Measurements from ENCODE around the gene RSPH4A. TPM values are rescaled to one million over a fixed set of nuclear protein-coding genes. Genes with fewer than 3 reads are reported as not detected.

Gene RSPH4A
- total RNA-seq, 4 donors from 2014 or later: 0.25 to 2.0 (median 0.81) TPM; not detected in 1

DNA sequence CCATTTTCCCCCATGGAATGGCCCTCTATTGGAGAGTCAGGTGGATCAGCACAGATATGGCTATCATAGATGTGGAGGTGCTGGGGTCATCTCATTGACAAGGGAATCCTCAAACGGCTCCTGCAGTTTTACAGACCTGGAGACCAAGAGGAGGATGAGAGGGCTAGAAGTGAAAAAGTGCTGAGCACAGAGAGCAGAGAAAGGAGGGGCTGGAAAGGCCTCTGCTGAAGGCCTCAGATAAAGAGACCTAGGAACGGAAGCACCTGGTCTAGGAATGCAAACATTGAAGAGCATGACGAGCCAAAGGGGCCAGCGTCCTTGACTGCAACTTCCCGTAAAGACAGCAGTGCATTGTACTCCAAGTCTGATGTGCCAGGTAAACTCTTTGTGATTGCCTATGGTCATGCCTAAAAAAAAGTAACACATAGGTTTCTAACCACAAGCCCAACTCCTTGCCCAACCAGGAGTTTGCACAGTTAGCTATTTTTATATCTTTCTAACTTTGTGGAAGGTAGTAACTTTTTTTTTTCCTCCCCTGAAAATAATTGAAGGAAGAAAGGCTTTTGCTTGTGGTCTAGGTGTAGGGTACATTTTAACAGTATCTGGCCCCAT, 15.2 kb downstream of the RSPH4A start:
- no peak overlapping the region for H3K4me3 ChIP-seq
- no peaks in the 10 kb centered on the region for H3K9me3 ChIP-seq
- no peaks in the 10 kb centered on the region for H3K27me3 ChIP-seq
- TF ChIP-seq, protein P1, sequence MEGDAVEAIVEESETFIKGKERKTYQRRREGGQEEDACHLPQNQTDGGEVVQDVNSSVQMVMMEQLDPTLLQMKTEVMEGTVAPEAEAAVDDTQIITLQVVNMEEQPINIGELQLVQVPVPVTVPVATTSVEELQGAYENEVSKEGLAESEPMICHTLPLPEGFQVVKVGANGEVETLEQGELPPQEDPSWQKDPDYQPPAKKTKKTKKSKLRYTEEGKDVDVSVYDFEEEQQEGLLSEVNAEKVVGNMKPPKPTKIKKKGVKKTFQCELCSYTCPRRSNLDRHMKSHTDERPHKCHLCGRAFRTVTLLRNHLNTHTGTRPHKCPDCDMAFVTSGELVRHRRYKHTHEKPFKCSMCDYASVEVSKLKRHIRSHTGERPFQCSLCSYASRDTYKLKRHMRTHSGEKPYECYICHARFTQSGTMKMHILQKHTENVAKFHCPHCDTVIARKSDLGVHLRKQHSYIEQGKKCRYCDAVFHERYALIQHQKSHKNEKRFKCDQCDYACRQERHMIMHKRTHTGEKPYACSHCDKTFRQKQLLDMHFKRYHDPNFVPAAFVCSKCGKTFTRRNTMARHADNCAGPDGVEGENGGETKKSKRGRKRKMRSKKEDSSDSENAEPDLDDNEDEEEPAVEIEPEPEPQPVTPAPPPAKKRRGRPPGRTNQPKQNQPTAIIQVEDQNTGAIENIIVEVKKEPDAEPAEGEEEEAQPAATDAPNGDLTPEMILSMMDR (IDR thresholded peaks at IDR 0.05): no peak
- TF ChIP-seq POLR2AphosphoS5 (IDR thresholded peaks at IDR 0.05) (no peak), POLR2A (IDR thresholded peaks at IDR 0.05) (no peak), EP300 (IDR thresholded peaks at IDR 0.05) (no peak)
- no peak for DNase-seq (ENCODE audit: low spot score in 2 of 2)
- no peak overlapping the region for H3K27ac ChIP-seq
- H3K36me3 ChIP-seq: peaks cover 11% of the 10 kb centered on the region
- 71% methylated on average over 5 of the region's 5 CpGs for WGBS
- no peaks in the 10 kb centered on the region for H3K4me1 ChIP-seq

DNA sequence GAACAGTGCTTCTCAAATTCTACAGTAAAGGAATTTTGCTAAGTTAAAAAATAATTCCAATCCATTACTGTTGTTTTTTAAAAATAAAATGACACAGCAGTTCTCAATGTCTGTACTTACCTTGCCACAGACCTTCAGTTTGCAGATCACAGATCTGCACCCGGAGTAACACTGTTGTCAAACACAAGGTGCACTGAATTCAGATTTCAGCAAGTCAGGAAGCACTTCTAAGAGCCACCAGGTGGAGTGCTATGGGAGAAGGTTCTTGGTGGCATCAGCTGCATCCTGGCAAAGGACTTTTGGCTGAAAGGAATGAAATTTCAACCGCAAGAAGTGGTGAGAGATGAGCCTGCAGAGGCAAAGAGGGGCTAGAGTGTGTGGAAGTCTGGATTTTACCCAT, 17.4 kb downstream of the RSPH4A start:
- Histone ChIP-seq H3K4me3 (no peak overlapping the region), H3K9me3 (no peaks in the 10 kb centered on the region), H3K27ac (no peak overlapping the region), H3K4me1 (no peaks in the 10 kb centered on the region), H3K27me3 (no peaks in the 10 kb centered on the region), H3K36me3 (peaks cover 15% of the 10 kb centered on the region)
- TF ChIP-seq POLR2AphosphoS5 (IDR thresholded peaks at IDR 0.05): no peak
- no peak for TF ChIP-seq POLR2A (IDR thresholded peaks at IDR 0.05)
- TF ChIP-seq EP300 (IDR thresholded peaks at IDR 0.05): no peak
- TF ChIP-seq, protein P1 (IDR thresholded peaks at IDR 0.05): no peak
- DNase-seq (ENCODE audit: low spot score in 2 of 2): no peak
- 93% methylated on average over 2 of the region's 2 CpGs for WGBS

DNA sequence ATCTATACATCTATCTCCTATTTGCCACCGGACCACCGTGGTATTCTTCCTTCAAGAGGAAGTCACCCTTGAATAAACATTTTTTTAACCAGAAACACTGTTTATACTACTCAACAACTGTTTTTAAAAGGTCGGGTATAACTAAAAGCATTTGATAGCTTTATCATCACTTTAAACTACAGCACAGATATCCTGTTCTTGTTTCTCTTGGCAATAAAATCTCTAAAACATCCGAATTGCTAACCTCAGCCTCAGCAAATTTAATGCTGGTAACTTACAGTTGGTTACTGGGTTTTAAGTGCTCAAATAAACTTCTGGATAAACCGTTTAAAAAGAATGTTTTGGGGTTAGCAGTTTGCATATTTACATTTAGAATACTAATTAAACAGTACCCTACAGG, 31.9 kb downstream of the RSPH4A start:
- Histone ChIP-seq H3K27me3 (no peaks in the 10 kb centered on the region), H3K9me3 (no peaks in the 10 kb centered on the region), H3K27ac (no peak overlapping the region), H3K36me3 (peaks cover 30% of the 10 kb centered on the region), H3K4me3 (no peak overlapping the region), H3K4me1 (no peaks in the 10 kb centered on the region)
- 66% methylated on average over 5 of the region's 5 CpGs for WGBS
- no peak for DNase-seq (ENCODE audit: low spot score in 2 of 2)
- TF ChIP-seq, protein P1 (IDR thresholded peaks at IDR 0.05): no peak
- TF ChIP-seq EP300 (IDR thresholded peaks at IDR 0.05): no peak
- no peak for TF ChIP-seq POLR2A (IDR thresholded peaks at IDR 0.05)
- TF ChIP-seq POLR2AphosphoS5 (IDR thresholded peaks at IDR 0.05): no peak

DNA sequence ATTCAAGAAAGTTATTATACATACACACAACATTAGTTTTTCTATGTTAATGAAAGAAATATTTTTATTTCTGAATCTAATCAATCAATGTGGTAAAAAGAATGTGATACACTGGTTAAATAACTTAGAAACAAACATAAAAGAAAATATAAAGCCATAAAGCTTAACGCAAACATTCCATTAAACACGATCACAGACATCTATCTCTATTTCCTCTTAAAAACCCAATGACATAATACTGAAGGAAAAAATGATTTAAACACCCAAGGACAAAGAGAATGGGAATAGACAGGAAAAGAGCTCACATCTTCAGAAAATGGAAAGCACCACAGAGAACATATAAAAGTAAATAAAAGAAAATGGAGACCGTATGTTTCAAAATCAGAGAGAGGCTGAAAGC, 32.9 kb downstream of the RSPH4A start:
- no peak for DNase-seq (ENCODE audit: low spot score in 2 of 2)
- Histone ChIP-seq H3K9me3 (no peaks in the 10 kb centered on the region), H3K27ac (no peak overlapping the region), H3K27me3 (no peaks in the 10 kb centered on the region), H3K4me3 (no peak overlapping the region), H3K36me3 (peaks cover 30% of the 10 kb centered on the region), H3K4me1 (no peaks in the 10 kb centered on the region)
- WGBS: 86% methylated on average over 3 of the region's 3 CpGs
- TF ChIP-seq, protein P1 (IDR thresholded peaks at IDR 0.05): no peak
- no peak for TF ChIP-seq EP300 (IDR thresholded peaks at IDR 0.05)
- no peak for TF ChIP-seq POLR2AphosphoS5 (IDR thresholded peaks at IDR 0.05)
- TF ChIP-seq POLR2A (IDR thresholded peaks at IDR 0.05): no peak

DNA sequence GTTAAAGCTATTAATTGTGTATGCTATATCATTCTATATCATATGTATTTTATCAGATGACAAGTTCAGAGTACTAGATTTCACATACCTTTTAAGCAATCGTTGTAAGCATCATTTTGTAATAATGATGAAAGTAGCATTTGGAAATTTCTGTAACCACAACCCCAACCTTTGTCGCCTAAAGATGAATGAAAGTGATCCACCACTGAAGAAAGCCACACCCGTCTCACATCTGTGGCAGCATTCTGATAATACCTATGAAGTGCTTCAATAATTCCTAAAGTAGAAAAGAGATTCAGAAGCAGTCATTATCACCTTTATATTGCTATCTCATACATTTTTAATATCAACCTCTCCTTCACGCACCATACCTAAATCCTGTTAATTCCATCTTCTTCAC, 35.6 kb downstream of the RSPH4A start:
- 81% methylated on average over 4 of the region's 4 CpGs for WGBS

More for the DNA sequence above, 35.6 kb downstream of the RSPH4A start:
- Histone ChIP-seq H3K9me3 (no peaks in the 10 kb centered on the region), H3K4me3 (no peak overlapping the region), H3K36me3 (peaks cover 33% of the 10 kb centered on the region), H3K4me1 (no peaks in the 10 kb centered on the region), H3K27ac (no peak overlapping the region), H3K27me3 (no peaks in the 10 kb centered on the region)
- TF ChIP-seq EP300 (IDR thresholded peaks at IDR 0.05) (no peak), POLR2A (IDR thresholded peaks at IDR 0.05) (no peak), POLR2AphosphoS5 (IDR thresholded peaks at IDR 0.05) (no peak)
- TF ChIP-seq, protein P1 (IDR thresholded peaks at IDR 0.05): no peak
- DNase-seq (ENCODE audit: low spot score in 2 of 2): no peak
